ENCODE measurements around the gene LHFPL3. TPM values are rescaled to one million over a fixed set of nuclear protein-coding genes. Genes with fewer than 3 reads are reported as not detected.

LHFPL3 gene
- total and polyA plus RNA-seq, 2 of the 13 experiments (the other 11 are each of a cell fraction or from before 2014, with no cell fraction given): not detected

DNA sequence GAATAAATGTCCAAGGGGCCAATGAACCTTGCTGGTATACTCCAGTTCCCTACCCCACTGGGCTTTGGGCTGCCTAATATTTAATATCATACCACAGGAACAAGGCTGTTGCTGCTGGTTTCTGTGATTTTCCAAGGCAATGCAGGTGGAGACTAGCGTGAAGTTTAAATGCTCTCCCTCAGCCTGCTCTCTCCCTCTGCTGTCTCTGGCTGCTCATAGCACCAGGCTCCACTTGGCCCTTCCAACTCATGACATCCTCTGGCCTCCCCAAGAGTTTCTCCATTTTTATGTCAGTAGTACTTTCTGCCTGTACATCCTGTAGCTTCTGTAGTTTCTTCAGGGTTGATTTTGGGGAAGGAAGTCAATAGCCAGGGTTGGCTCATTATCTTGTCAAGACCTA lies 103.5 kb downstream of the LHFPL3 start (continued):
- TF ChIP-seq, protein P1, sequence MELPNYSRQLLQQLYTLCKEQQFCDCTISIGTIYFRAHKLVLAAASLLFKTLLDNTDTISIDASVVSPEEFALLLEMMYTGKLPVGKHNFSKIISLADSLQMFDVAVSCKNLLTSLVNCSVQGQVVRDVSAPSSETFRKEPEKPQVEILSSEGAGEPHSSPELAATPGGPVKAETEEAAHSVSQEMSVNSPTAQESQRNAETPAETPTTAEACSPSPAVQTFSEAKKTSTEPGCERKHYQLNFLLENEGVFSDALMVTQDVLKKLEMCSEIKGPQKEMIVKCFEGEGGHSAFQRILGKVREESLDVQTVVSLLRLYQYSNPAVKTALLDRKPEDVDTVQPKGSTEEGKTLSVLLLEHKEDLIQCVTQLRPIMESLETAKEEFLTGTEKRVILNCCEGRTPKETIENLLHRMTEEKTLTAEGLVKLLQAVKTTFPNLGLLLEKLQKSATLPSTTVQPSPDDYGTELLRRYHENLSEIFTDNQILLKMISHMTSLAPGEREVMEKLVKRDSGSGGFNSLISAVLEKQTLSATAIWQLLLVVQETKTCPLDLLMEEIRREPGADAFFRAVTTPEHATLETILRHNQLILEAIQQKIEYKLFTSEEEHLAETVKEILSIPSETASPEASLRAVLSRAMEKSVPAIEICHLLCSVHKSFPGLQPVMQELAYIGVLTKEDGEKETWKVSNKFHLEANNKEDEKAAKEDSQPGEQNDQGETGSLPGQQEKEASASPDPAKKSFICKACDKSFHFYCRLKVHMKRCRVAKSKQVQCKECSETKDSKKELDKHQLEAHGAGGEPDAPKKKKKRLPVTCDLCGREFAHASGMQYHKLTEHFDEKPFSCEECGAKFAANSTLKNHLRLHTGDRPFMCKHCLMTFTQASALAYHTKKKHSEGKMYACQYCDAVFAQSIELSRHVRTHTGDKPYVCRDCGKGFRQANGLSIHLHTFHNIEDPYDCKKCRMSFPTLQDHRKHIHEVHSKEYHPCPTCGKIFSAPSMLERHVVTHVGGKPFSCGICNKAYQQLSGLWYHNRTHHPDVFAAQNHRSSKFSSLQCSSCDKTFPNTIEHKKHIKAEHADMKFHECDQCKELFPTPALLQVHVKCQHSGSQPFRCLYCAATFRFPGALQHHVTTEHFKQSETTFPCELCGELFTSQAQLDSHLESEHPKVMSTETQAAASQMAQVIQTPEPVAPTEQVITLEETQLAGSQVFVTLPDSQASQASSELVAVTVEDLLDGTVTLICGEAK (IDR thresholded peaks at IDR 0.05): no peak
- TF ChIP-seq, protein P1 (CRISPR knock-in tag; IDR thresholded peaks at IDR 0.05): no peak
- TF ChIP-seq, protein P2, sequence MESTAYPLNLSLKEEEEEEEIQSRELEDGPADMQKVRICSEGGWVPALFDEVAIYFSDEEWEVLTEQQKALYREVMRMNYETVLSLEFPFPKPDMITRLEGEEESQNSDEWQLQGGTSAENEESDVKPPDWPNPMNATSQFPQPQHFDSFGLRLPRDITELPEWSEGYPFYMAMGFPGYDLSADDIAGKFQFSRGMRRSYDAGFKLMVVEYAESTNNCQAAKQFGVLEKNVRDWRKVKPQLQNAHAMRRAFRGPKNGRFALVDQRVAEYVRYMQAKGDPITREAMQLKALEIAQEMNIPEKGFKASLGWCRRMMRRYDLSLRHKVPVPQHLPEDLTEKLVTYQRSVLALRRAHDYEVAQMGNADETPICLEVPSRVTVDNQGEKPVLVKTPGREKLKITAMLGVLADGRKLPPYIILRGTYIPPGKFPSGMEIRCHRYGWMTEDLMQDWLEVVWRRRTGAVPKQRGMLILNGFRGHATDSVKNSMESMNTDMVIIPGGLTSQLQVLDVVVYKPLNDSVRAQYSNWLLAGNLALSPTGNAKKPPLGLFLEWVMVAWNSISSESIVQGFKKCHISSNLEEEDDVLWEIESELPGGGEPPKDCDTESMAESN (CRISPR knock-in tag; conservative IDR thresholded peaks at IDR 0.05): no peak
- TF ChIP-seq ZNF672 (CRISPR knock-in tag; IDR thresholded peaks at IDR 0.05) (no peak), KLF15 (CRISPR knock-in tag; IDR thresholded peaks at IDR 0.05; ENCODE audit: borderline replicate concordance) (no peak), NR1H2 (CRISPR knock-in tag; IDR thresholded peaks at IDR 0.05; ENCODE audit: borderline replicate concordance, low read depth) (no peak)
- TF ChIP-seq, protein P3, sequence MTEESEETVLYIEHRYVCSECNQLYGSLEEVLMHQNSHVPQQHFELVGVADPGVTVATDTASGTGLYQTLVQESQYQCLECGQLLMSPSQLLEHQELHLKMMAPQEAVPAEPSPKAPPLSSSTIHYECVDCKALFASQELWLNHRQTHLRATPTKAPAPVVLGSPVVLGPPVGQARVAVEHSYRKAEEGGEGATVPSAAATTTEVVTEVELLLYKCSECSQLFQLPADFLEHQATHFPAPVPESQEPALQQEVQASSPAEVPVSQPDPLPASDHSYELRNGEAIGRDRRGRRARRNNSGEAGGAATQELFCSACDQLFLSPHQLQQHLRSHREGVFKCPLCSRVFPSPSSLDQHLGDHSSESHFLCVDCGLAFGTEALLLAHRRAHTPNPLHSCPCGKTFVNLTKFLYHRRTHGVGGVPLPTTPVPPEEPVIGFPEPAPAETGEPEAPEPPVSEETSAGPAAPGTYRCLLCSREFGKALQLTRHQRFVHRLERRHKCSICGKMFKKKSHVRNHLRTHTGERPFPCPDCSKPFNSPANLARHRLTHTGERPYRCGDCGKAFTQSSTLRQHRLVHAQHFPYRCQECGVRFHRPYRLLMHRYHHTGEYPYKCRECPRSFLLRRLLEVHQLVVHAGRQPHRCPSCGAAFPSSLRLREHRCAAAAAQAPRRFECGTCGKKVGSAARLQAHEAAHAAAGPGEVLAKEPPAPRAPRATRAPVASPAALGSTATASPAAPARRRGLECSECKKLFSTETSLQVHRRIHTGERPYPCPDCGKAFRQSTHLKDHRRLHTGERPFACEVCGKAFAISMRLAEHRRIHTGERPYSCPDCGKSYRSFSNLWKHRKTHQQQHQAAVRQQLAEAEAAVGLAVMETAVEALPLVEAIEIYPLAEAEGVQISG (CRISPR knock-in tag; IDR thresholded peaks at IDR 0.05): no peak
- TF ChIP-seq, protein P4, sequence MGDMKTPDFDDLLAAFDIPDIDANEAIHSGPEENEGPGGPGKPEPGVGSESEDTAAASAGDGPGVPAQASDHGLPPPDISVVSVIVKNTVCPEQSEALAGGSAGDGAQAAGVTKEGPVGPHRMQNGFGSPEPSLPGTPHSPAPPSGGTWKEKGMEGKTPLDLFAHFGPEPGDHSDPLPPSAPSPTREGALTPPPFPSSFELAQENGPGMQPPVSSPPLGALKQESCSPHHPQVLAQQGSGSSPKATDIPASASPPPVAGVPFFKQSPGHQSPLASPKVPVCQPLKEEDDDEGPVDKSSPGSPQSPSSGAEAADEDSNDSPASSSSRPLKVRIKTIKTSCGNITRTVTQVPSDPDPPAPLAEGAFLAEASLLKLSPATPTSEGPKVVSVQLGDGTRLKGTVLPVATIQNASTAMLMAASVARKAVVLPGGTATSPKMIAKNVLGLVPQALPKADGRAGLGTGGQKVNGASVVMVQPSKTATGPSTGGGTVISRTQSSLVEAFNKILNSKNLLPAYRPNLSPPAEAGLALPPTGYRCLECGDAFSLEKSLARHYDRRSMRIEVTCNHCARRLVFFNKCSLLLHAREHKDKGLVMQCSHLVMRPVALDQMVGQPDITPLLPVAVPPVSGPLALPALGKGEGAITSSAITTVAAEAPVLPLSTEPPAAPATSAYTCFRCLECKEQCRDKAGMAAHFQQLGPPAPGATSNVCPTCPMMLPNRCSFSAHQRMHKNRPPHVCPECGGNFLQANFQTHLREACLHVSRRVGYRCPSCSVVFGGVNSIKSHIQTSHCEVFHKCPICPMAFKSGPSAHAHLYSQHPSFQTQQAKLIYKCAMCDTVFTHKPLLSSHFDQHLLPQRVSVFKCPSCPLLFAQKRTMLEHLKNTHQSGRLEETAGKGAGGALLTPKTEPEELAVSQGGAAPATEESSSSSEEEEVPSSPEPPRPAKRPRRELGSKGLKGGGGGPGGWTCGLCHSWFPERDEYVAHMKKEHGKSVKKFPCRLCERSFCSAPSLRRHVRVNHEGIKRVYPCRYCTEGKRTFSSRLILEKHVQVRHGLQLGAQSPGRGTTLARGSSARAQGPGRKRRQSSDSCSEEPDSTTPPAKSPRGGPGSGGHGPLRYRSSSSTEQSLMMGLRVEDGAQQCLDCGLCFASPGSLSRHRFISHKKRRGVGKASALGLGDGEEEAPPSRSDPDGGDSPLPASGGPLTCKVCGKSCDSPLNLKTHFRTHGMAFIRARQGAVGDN (CRISPR knock-in tag; IDR thresholded peaks at IDR 0.05): no peak
